ENCODE results near the gene SLC22A23.
"Not testable (repeated sequence)": the region's sequence is repeated elsewhere in the genome, so short reads cannot be mapped to it uniquely, and the experiment has no call there.

Gene SLC22A23

DNA sequence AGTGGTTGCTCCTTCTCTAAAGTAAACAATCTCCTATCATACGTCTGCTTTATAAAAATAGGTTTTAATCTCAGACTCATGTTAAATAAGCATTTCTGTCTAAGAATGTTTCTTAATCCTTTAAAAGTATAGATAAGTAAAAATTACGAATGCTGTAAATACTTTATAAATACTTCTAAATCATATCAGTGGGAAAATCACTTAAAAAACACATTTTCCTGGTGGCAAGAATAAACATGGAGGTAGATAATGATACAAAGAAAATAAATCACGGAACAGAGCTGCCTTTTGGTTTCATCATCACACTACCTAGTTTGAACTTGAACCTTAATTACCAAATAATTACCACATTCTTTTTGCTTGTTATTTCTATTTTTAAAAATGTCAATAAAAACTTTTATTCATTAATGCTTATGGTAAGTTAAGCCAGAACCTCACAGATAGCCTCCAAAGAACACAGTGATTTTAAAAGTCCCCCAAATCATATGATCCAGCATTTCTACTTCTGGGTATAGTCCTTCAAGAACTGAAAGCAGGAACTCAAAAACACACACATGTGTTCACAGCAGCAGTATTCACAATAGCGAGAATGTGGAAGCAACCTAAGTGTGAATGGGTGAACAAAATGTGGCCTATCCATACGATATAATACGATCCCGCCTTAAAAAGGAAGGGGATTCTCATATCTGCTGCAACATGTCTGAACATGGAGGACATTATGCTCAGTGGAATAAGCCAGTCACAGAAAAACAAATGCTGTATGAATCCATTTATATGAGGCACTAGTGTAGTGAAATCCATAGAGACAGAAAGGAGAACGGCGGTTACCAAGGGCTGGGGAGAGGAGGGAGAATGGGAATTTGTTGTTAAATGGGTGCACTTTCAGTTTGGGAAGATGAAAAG, 72.4 kb downstream of the SLC22A23 start:
- no peak overlapping the region for H3K27ac ChIP-seq (ENCODE audit: low read length)
- H3K4me3 ChIP-seq (ENCODE audit: low read length): no peak overlapping the region
- no peaks in the 10 kb centered on the region for H3K27me3 ChIP-seq (ENCODE audit: control insufficient read depth, insufficient read depth, low read length)
- no peak overlapping the region for H3K9ac ChIP-seq (ENCODE audit: low read length)
- peaks cover 5% of the 10 kb centered on the region for H3K4me1 ChIP-seq (ENCODE audit: control insufficient read depth, low read depth, low read length)
- no peaks in the 10 kb centered on the region for H3K9me3 ChIP-seq (ENCODE audit: control insufficient read depth, low read depth, low read length)
- H3K36me3 ChIP-seq (ENCODE audit: control insufficient read depth, low read depth, low read length): no peaks in the 10 kb centered on the region

DNA sequence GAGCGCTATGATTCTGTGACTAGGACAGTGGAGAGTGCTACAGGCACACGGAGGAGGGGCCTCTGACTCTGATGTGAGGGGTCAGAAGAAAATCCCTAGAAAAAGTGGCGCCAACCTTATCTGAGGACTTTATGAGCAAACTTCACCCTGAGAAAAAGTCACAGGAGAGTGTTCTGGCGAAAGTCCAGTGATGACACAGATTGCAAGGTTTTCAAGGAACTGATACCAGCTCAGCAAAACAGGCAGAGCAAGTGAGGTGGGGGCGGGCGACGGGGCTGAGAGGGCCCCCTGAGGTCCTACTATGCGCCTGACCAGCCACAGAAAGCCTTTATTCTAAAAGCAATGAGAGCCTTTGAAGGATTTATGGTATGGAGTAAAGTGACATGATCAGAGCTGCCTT, 73.3 kb downstream of the SLC22A23 start:
- H3K27ac ChIP-seq (ENCODE audit: low read length): no peak overlapping the region
- no peaks in the 10 kb centered on the region for H3K27me3 ChIP-seq (ENCODE audit: control insufficient read depth, insufficient read depth, low read length)
- no peaks in the 10 kb centered on the region for H3K36me3 ChIP-seq (ENCODE audit: control insufficient read depth, low read depth, low read length)
- H3K4me3 ChIP-seq (ENCODE audit: low read length): no peak overlapping the region
- H3K9ac ChIP-seq (ENCODE audit: low read length): no peak overlapping the region
- peaks cover 4% of the 10 kb centered on the region for H3K4me1 ChIP-seq (ENCODE audit: control insufficient read depth, low read depth, low read length)
- H3K9me3 ChIP-seq (ENCODE audit: control insufficient read depth, low read depth, low read length): no peaks in the 10 kb centered on the region

DNA sequence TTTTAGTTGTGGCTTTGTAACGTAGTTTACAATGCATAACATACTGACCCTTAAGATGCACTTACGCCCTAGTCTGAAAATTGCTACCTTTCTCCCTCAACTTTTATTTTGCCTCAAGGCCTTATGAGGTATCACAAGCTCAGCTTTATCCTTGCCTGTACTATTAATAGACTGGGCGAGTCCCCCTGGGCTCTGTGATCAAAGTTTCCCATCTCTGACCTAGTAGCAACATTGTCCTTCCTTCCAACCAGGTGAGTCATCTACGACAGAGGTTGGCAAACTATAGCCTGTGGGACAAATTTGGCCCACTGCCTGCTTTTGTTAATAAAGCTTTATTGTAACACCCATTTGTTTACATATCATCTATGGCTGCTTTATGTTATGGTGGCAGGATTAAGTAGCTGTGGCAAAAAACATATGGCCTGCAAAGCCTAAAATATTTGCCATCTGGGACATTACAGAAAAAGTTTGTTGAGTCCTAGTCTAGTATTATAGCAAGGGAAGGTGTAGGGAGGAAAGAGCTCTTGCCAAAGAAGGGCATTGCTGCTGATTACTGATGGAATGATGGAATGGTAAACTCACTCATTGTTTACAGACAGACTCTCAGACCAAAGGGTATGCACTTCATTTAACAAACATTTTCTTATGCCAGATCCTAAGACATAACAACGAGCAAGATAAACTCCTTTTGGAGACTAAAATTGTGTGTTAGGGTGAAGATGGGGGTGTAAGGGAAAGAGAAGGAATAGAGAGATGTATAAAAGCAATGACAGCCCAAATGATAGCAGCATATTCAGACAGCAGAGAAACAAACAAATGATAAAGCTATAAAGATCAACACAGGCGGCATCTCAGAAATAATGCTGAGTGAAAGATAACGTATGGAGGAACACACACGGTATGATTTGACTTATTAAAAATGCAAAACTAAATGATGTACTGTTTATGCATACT, 74.2 kb downstream of the SLC22A23 start:
- no peaks in the 10 kb centered on the region for H3K27me3 ChIP-seq (ENCODE audit: control insufficient read depth, insufficient read depth, low read length)
- peaks cover 4% of the 10 kb centered on the region for H3K4me1 ChIP-seq (ENCODE audit: control insufficient read depth, low read depth, low read length)
- no peak overlapping the region for H3K27ac ChIP-seq (ENCODE audit: low read length)
- no peaks in the 10 kb centered on the region for H3K9me3 ChIP-seq (ENCODE audit: control insufficient read depth, low read depth, low read length)
- no peaks in the 10 kb centered on the region for H3K36me3 ChIP-seq (ENCODE audit: control insufficient read depth, low read depth, low read length)
- no peak overlapping the region for H3K9ac ChIP-seq (ENCODE audit: low read length)
- H3K4me3 ChIP-seq (ENCODE audit: low read length): no peak overlapping the region

- H3K4me3 ChIP-seq (ENCODE audit: low read length): no peak overlapping the region
- H3K27ac ChIP-seq (ENCODE audit: low read length): no peak overlapping the region
- no peaks in the 10 kb centered on the region for H3K36me3 ChIP-seq (ENCODE audit: control insufficient read depth, low read depth, low read length)
- no peak overlapping the region for H3K9ac ChIP-seq (ENCODE audit: low read length)
- H3K27me3 ChIP-seq (ENCODE audit: control insufficient read depth, insufficient read depth, low read length): no peaks in the 10 kb centered on the region
- peaks cover 4% of the 10 kb centered on the region for H3K4me1 ChIP-seq (ENCODE audit: control insufficient read depth, low read depth, low read length)
- H3K9me3 ChIP-seq (ENCODE audit: control insufficient read depth, low read depth, low read length): no peaks in the 10 kb centered on the region
Measured at GRCh38 chr6:3381233-3381921, 75.5 kb downstream of the SLC22A23 start.

DNA sequence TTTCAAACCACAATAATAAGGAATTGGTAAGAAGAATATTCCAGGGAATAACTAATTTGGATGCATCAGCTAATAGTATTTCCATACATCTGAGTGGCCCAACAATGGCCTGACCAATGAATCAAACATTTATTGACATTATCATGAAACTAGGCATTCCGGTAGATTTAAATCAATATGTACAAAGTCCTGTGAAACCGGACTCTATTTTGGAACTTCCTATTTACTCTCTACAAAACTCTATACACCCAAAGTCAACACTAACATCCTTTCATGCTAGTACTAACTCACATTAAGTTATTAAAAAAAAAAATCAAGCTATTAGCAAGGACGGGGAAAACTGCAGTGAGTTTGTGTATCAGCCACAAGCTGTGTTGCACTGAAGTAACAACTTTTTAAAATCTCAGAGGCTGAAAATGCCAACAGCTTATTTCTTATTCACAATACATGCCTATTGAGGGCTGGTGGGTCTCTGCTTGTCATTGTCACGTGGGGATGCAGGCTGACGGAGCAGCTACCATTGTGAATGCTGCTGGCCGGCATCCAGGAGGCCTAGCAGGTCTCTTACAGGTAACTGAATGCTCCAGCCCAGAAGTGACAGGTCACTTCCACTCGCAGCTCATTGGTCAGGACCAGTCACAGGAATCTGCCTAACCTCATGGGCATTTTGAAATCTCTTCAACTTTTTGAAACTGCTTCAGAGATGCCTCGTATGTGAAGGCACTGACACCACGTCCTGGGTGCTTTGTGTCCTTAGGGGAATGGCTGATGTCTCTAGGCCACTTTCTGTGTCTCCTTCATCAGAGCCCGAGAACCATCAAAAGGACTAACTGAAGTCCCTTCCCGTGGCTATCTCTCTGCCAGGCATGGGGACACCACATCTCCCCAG, 76.3 kb downstream of the SLC22A23 start:
- Histone ChIP-seq H3K9me3 (ENCODE audit: control insufficient read depth, low read depth, low read length) (no peaks in the 10 kb centered on the region), H3K4me3 (ENCODE audit: low read length) (no peak overlapping the region), H3K27me3 (ENCODE audit: control insufficient read depth, insufficient read depth, low read length) (no peaks in the 10 kb centered on the region), H3K9ac (ENCODE audit: low read length) (no peak overlapping the region), H3K27ac (ENCODE audit: low read length) (no peak overlapping the region), H3K36me3 (ENCODE audit: control insufficient read depth, low read depth, low read length) (no peaks in the 10 kb centered on the region), H3K4me1 (ENCODE audit: control insufficient read depth, low read depth, low read length) (peaks cover 4% of the 10 kb centered on the region)

GRCh38 chr6:3379482-3380060, 77.3 kb downstream of the SLC22A23 start:
- H3K36me3 ChIP-seq (ENCODE audit: control insufficient read depth, low read depth, low read length): no peaks in the 10 kb centered on the region
- H3K4me3 ChIP-seq (ENCODE audit: low read length): no peak overlapping the region
- H3K9ac ChIP-seq (ENCODE audit: low read length): no peak overlapping the region
- no peaks in the 10 kb centered on the region for H3K9me3 ChIP-seq (ENCODE audit: control insufficient read depth, low read depth, low read length)
- H3K4me1 ChIP-seq (ENCODE audit: control insufficient read depth, low read depth, low read length): peaks cover 4% of the 10 kb centered on the region
- no peaks in the 10 kb centered on the region for H3K27me3 ChIP-seq (ENCODE audit: control insufficient read depth, insufficient read depth, low read length)
- H3K27ac ChIP-seq (ENCODE audit: low read length): no peak overlapping the region

- H3K27ac ChIP-seq (ENCODE audit: low read length); H3K9me3 ChIP-seq (ENCODE audit: control insufficient read depth, low read depth, low read length); H3K27me3 ChIP-seq (ENCODE audit: control insufficient read depth, insufficient read depth, low read length); H3K4me3 ChIP-seq (ENCODE audit: low read length); H3K36me3 ChIP-seq (ENCODE audit: control insufficient read depth, low read depth, low read length); H3K9ac ChIP-seq (ENCODE audit: low read length); H3K4me1 ChIP-seq (ENCODE audit: control insufficient read depth, low read depth, low read length): not testable (repeated sequence)
Measured at GRCh38 chr6:3378808-3379207, 78.0 kb downstream of the SLC22A23 start.

- H3K36me3 ChIP-seq (ENCODE audit: control insufficient read depth, low read depth, low read length); H3K27me3 ChIP-seq (ENCODE audit: control insufficient read depth, insufficient read depth, low read length); H3K27ac ChIP-seq (ENCODE audit: low read length); H3K4me1 ChIP-seq (ENCODE audit: control insufficient read depth, low read depth, low read length); H3K9ac ChIP-seq (ENCODE audit: low read length); H3K4me3 ChIP-seq (ENCODE audit: low read length); H3K9me3 ChIP-seq (ENCODE audit: control insufficient read depth, low read depth, low read length): not testable (repeated sequence)
Measured at GRCh38 chr6:3378398-3378782, 78.5 kb downstream of the SLC22A23 start.

- Histone ChIP-seq H3K4me3 (ENCODE audit: low read length) (no peak overlapping the region), H3K4me1 (ENCODE audit: control insufficient read depth, low read depth, low read length) (peaks cover 4% of the 10 kb centered on the region), H3K9ac (ENCODE audit: low read length) (no peak overlapping the region), H3K27me3 (ENCODE audit: control insufficient read depth, insufficient read depth, low read length) (no peaks in the 10 kb centered on the region), H3K27ac (ENCODE audit: low read length) (no peak overlapping the region), H3K36me3 (ENCODE audit: control insufficient read depth, low read depth, low read length) (no peaks in the 10 kb centered on the region), H3K9me3 (ENCODE audit: control insufficient read depth, low read depth, low read length) (no peaks in the 10 kb centered on the region)
Measured at GRCh38 chr6:3377536-3378397, 79.1 kb downstream of the SLC22A23 start.

Data from iPS-18a (cell line).